H9 (cell line): ENCODE results near the gene PLCB1. TPM values are rescaled to one million over a fixed set of nuclear protein-coding genes. Genes with fewer than 3 reads are reported as not detected.

ENCODE experiments used
- DNase-seq: peaks from one replicate; pipeline ENCODE4 v3.0.0-alpha.2; 2017
- H2AFZ ChIP-seq: one replicate; pipeline ENCODE4 v1.6.1; 2013; ENCODE audit warnings: mild to moderate bottlenecking, low read length, control low read depth, moderate library complexity
- H2AK5ac ChIP-seq: 2 replicates; pipeline ENCODE4 v1.6.1; 2013; ENCODE audit warnings: low read length, control low read depth, mixed read lengths; ENCODE audit not compliant: insufficient read length
- H2BK120ac ChIP-seq: one replicate; pipeline ENCODE4 v1.6.1; 2013; ENCODE audit warnings: low read depth, mild to moderate bottlenecking, low read length, control low read depth, inconsistent platforms; ENCODE audit not compliant: poor library complexity, severe bottlenecking
- H2BK12ac ChIP-seq: 2 replicates; pipeline ENCODE4 v1.6.1; 2013; ENCODE audit warnings: low read length, control low read depth, mixed read lengths, low read depth; ENCODE audit not compliant: insufficient read length
- H2BK15ac ChIP-seq: 2 replicates; pipeline ENCODE4 v1.6.1; 2013; ENCODE audit warnings: low read depth, low read length, control low read depth
- H2BK20ac ChIP-seq: one replicate; pipeline ENCODE4 v1.6.1; 2013; ENCODE audit warnings: low read depth, mild to moderate bottlenecking, low read length, control low read depth, inconsistent platforms; ENCODE audit not compliant: poor library complexity, severe bottlenecking
- H2BK5ac ChIP-seq: 2 replicates; pipeline ENCODE4 v1.6.1; 2013; ENCODE audit warnings: low read length, control low read depth, mixed read lengths; ENCODE audit not compliant: insufficient read length
- H3K14ac ChIP-seq: 2 replicates; pipeline ENCODE4 v1.6.1; 2013; ENCODE audit warnings: low read length, control low read depth; ENCODE audit not compliant: insufficient read depth
- H3K18ac ChIP-seq: 2 replicates; pipeline ENCODE4 v1.6.1; 2013; ENCODE audit warnings: low read depth, mild to moderate bottlenecking, mixed read lengths, low read length, control low read depth; ENCODE audit not compliant: insufficient read length
- H3K23ac ChIP-seq: 2 replicates; pipeline ENCODE4 v1.6.1; 2013; ENCODE audit warnings: low read length, control low read depth, mixed read lengths, low read depth; ENCODE audit not compliant: insufficient read length
- H3K23me2 ChIP-seq: 2 replicates; pipeline ENCODE4 v1.6.1; 2013; ENCODE audit warnings: low read depth, mild to moderate bottlenecking, mixed read lengths, low read length, control low read depth; ENCODE audit not compliant: insufficient read length, poor library complexity, severe bottlenecking
- H3K27ac ChIP-seq: 2 replicates; pipeline ENCODE4 v1.5.1; 2013; ENCODE audit warnings: low read length, control low read depth, mixed read lengths, low read depth; ENCODE audit not compliant: insufficient read length
- H3K27me3 ChIP-seq: 2 replicates; pipeline ENCODE4 v1.6.1; 2013; ENCODE audit warnings: low read length, control low read depth, inconsistent platforms; ENCODE audit not compliant: insufficient read depth
- H3K4ac ChIP-seq: 2 replicates; pipeline ENCODE4 v1.6.1; 2013; ENCODE audit warnings: low read depth, mild to moderate bottlenecking, control low read depth, inconsistent platforms, low read length, moderate library complexity
- H3K4me1 ChIP-seq: 2 replicates; pipeline ENCODE4 v1.6.1; 2013; ENCODE audit warnings: low read length, control low read depth, inconsistent platforms; ENCODE audit not compliant: insufficient read depth
- H3K4me2 ChIP-seq: 2 replicates; pipeline ENCODE4 v1.6.1; 2013; ENCODE audit warnings: low read length, control low read depth, mixed read lengths; ENCODE audit not compliant: insufficient read length, insufficient read depth
- H3K56ac ChIP-seq: 2 replicates; pipeline ENCODE4 v1.6.1; 2013; ENCODE audit warnings: low read depth, mild to moderate bottlenecking, mixed read lengths, low read length, control low read depth; ENCODE audit not compliant: insufficient read length
- H3K79me1 ChIP-seq: 2 replicates; pipeline ENCODE4 v1.6.1; 2013; ENCODE audit warnings: low read depth, mild to moderate bottlenecking, moderate library complexity, low read length, control low read depth, inconsistent platforms; ENCODE audit not compliant: insufficient read depth, poor library complexity, severe bottlenecking
- H3K79me2 ChIP-seq: 2 replicates; pipeline ENCODE4 v1.6.1; 2013; ENCODE audit warnings: low read length, control low read depth, inconsistent platforms; ENCODE audit not compliant: insufficient read depth
- H3K9ac ChIP-seq: 2 replicates; pipeline ENCODE4 v1.6.1; 2013; ENCODE audit warnings: low read length, control low read depth, mixed read lengths; ENCODE audit not compliant: insufficient read length; ENCODE audit errors: extremely low read depth
- H3K9me3 ChIP-seq: one replicate; pipeline ENCODE4 v1.6.1; 2013; ENCODE audit warnings: low read depth, low read length, inconsistent platforms; ENCODE audit not compliant: control insufficient read depth
- H3T11ph ChIP-seq: one replicate; pipeline ENCODE4 v1.6.1; 2013; ENCODE audit warnings: mild to moderate bottlenecking, low read length, control low read depth, inconsistent platforms
- H4K20me1 ChIP-seq: one replicate; pipeline ENCODE4 v1.6.1; 2013; ENCODE audit not compliant: control insufficient read depth, insufficient read length, insufficient read depth
- H4K5ac ChIP-seq: 2 replicates; pipeline ENCODE4 v1.6.1; 2013; ENCODE audit warnings: low read depth, mild to moderate bottlenecking, mixed read lengths, low read length, control low read depth; ENCODE audit not compliant: insufficient read length
- H4K8ac ChIP-seq: replicated peaks from 2 replicates; pipeline ENCODE4 v1.6.1; 2013; ENCODE audit warnings: low read length, control low read depth, mixed read lengths, low read depth; ENCODE audit not compliant: insufficient read length
- H4K91ac ChIP-seq: 2 replicates; pipeline ENCODE4 v1.6.1; 2013; ENCODE audit warnings: low read depth, mild to moderate bottlenecking, moderate library complexity, mixed read lengths, low read length, control low read depth; ENCODE audit not compliant: insufficient read length
- H3K27ac Mint-ChIP-seq, 3 experiments: 2 replicates in 2 of 3; 3 replicates in 1 of 3; pipeline ENCODE4 v1.8.0; 2020 to 2021; ENCODE audit warnings: mixed read lengths in 3 of 3, mild to moderate bottlenecking in 1 of 3, moderate library complexity in 1 of 3
- H3K27me3 Mint-ChIP-seq: 2 replicates; pipeline ENCODE4 v1.8.0; 2021; ENCODE audit warnings: low read depth, mild to moderate bottlenecking, moderate library complexity, mixed read lengths
- H3K36me3 Mint-ChIP-seq, 3 experiments: 2 replicates in 2 of 3; 3 replicates in 1 of 3; pipeline ENCODE4 v1.8.0; 2020 to 2021; ENCODE audit warnings: low read depth in 3 of 3, mixed read lengths in 3 of 3; ENCODE audit not compliant: insufficient read depth in 1 of 3
- H3K4me1 Mint-ChIP-seq, 2 experiments: 2 replicates each; pipeline ENCODE4 v1.8.0; 2020; ENCODE audit warnings: mixed read lengths in 2 of 2
- H3K4me3 Mint-ChIP-seq, 2 experiments: 2 replicates in 1 of 2; 3 replicates in 1 of 2; pipeline ENCODE4 v1.8.0; 2020 to 2021; ENCODE audit warnings: mild to moderate bottlenecking in 2 of 2, mixed read lengths in 2 of 2, moderate library complexity in 1 of 2
- H3K9me3 Mint-ChIP-seq, 2 experiments: 2 replicates in 1 of 2; 3 replicates in 1 of 2; pipeline ENCODE4 v1.8.0; 2020; ENCODE audit warnings: mild to moderate bottlenecking in 2 of 2, mixed read lengths in 2 of 2, moderate library complexity in 1 of 2
- total RNA-seq: library from RNA; stranded (reverse); gene quantifications from 2 replicates; pipeline ENCODE4 v1.2.1, GENCODE V29; 2021
- TF ChIP-seq, protein P1 (sequence below): fragments of 200-600 bp; sonication (generic); conservative IDR thresholded peaks from 3 replicates; pipeline ENCODE4 v1.8.0; 2021; ENCODE audit warnings: antibody characterized with exemption, mild to moderate bottlenecking

PLCB1 gene
- total RNA-seq, 1 experiment from 2014 or later, result 11.5 TPM

DNA sequence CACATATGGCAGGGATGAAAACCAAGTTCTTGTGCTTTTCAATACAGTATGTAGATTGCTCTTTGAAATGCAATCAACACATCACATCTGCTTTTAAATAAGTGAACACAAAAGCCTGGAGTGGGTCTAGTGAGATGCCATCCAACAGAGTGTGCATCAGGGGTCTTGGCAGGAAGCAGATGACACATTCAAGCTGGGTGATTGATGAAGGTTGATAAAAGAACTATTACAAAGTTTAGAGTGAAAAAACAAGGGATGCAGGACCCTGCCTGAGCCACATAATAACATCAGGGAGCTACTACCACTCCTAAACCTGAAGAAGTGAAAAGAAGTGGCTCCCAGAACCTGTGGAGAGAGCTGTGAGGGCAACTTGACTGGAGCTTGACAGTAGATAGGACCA is 16.6 kb upstream of the PLCB1 start:
- no peak for DNase-seq
- TF ChIP-seq, protein P1, sequence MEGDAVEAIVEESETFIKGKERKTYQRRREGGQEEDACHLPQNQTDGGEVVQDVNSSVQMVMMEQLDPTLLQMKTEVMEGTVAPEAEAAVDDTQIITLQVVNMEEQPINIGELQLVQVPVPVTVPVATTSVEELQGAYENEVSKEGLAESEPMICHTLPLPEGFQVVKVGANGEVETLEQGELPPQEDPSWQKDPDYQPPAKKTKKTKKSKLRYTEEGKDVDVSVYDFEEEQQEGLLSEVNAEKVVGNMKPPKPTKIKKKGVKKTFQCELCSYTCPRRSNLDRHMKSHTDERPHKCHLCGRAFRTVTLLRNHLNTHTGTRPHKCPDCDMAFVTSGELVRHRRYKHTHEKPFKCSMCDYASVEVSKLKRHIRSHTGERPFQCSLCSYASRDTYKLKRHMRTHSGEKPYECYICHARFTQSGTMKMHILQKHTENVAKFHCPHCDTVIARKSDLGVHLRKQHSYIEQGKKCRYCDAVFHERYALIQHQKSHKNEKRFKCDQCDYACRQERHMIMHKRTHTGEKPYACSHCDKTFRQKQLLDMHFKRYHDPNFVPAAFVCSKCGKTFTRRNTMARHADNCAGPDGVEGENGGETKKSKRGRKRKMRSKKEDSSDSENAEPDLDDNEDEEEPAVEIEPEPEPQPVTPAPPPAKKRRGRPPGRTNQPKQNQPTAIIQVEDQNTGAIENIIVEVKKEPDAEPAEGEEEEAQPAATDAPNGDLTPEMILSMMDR, result no peak
- Mint-ChIP-seq H3K4me1 (peaks cover 4 to 6% of the 10 kb centered on the region in 2 experiments; a peak in 3 of 4 replicates), H3K4me3 (no peak overlapping the region; a peak in 1 of 5 replicates), H3K9me3 (peaks cover 3 to 8% of the 10 kb centered on the region in 2 experiments), H3K27ac (peak overlapping the region in 1 of 3 experiments; percentile 31; a peak in 1 of 7 replicates), H3K36me3 (peaks cover 0 to 11% (median 3%) of the 10 kb centered on the region in 3 experiments; a peak in 4 of 7 replicates), H3K27me3 (no peaks in the 10 kb centered on the region; the same call in 1 of the 2 replicates)
- H3K23me2 ChIP-seq, result no peaks in the 10 kb centered on the region
- no peaks in the 10 kb centered on the region for H3K27me3 ChIP-seq
- H3K9me3 ChIP-seq, result no peaks in the 10 kb centered on the region
- no peak overlapping the region for H3K18ac ChIP-seq
- no peak overlapping the region for H3K56ac ChIP-seq
- no peak overlapping the region for H2BK5ac ChIP-seq
- no peaks in the 10 kb centered on the region for H4K20me1 ChIP-seq
- no peak overlapping the region for H3K27ac ChIP-seq
- H3K4me1 ChIP-seq, result no peaks in the 10 kb centered on the region
- H3K79me2 ChIP-seq, result no peaks in the 10 kb centered on the region
- H2BK120ac ChIP-seq, result no peak overlapping the region
- no peak overlapping the region for H3K14ac ChIP-seq
- no peak overlapping the region for H2BK12ac ChIP-seq
- no peak overlapping the region for H4K5ac ChIP-seq
- no peak overlapping the region for H2BK20ac ChIP-seq
- no peak overlapping the region for H3K23ac ChIP-seq
- H2AK5ac ChIP-seq, result no peak overlapping the region
- no peak overlapping the region for H3K4me2 ChIP-seq
- H3K79me1 ChIP-seq, result no peaks in the 10 kb centered on the region
- no peak overlapping the region for H4K91ac ChIP-seq
- no peak overlapping the region for H2AFZ ChIP-seq
- H2BK15ac ChIP-seq, result no peak overlapping the region
- no peak overlapping the region for H3K9ac ChIP-seq
- H3K4ac ChIP-seq, result no peak overlapping the region
- H3T11ph ChIP-seq, result no peak overlapping the region
- H4K8ac ChIP-seq, result no peak overlapping the region
